ENCODE measurements around the gene CTAG2. TPM values are rescaled to one million over a fixed set of nuclear protein-coding genes. Genes with fewer than 3 reads are reported as not detected.

Gene CTAG2
- polyA plus RNA-seq, 1 donor from 2014 or later, result not detected

GRCh38 chrX:154605566-154605965 is 47.8 kb downstream of the CTAG2 start:
- Histone ChIP-seq H3F3A (ENCODE audit: insufficient read depth, low read length, poor library complexity, severe bottlenecking) (no peaks in the 10 kb centered on the region), H4K20me1 (ENCODE audit: insufficient read depth) (no peaks in the 10 kb centered on the region), H3K36me3 (ENCODE audit: insufficient read depth, low read length) (no peaks in the 10 kb centered on the region), H3K9me2 (ENCODE audit: insufficient read depth, low read length) (no peaks in the 10 kb centered on the region), H3K79me2 (replicated peaks; ENCODE audit: insufficient read depth, low read length) (no peaks in the 10 kb centered on the region), H3K9me3 (ENCODE audit: low read length) (no peaks in the 10 kb centered on the region), H3K9ac (ENCODE audit: low read length) (no peak overlapping the region), H3K27me3 (ENCODE audit: insufficient read depth, low read depth, low read length) (no peaks in the 10 kb centered on the region), H2AFZ (ENCODE audit: low read depth, low read length) (no peak overlapping the region), H3K27ac (ENCODE audit: low read length) (no peak overlapping the region), H3K4me2 (ENCODE audit: low read length) (no peak overlapping the region), H3K4me3 (ENCODE audit: low read length) (no peak overlapping the region)
- TF ChIP-seq MXI1 (conservative IDR thresholded peaks at IDR 0.05; ENCODE audit: poor library complexity, severe bottlenecking) (no peak), EZH2 (IDR thresholded peaks at IDR 0.05; ENCODE audit: borderline replicate concordance, insufficient read depth, low read length, poor library complexity, severe bottlenecking) (no peak), RAD21 (conservative IDR thresholded peaks at IDR 0.05) (no peak), SMC3 (conservative IDR thresholded peaks at IDR 0.05; ENCODE audit: poor library complexity) (no peak), POLR2AphosphoS5 (IDR thresholded peaks at IDR 0.05) (no peak), CTCF (IDR thresholded peaks at IDR 0.05; ENCODE audit: poor library complexity, severe bottlenecking) (no peak)

GRCh38 chrX:154603438-154604430 is 49.6 kb downstream of the CTAG2 start:
- Histone ChIP-seq H3K9me3 (ENCODE audit: low read length) (no peaks in the 10 kb centered on the region), H3K4me2 (ENCODE audit: low read length) (no peak overlapping the region)

More at GRCh38 chrX:154603438-154604430, 49.6 kb downstream of the CTAG2 start:
- H4K20me1 ChIP-seq (ENCODE audit: insufficient read depth), result no peaks in the 10 kb centered on the region
- no peak overlapping the region for H2AFZ ChIP-seq (ENCODE audit: low read depth, low read length)
- no peaks in the 10 kb centered on the region for H3K27me3 ChIP-seq (ENCODE audit: insufficient read depth, low read depth, low read length)
- H3K9ac ChIP-seq (ENCODE audit: low read length), result no peak overlapping the region
- no peak overlapping the region for H3K4me3 ChIP-seq (ENCODE audit: low read length)
- no peaks in the 10 kb centered on the region for H3K79me2 ChIP-seq (replicated peaks; ENCODE audit: insufficient read depth, low read length)
- H3K27ac ChIP-seq (ENCODE audit: low read length), result no peak overlapping the region
- no peak for TF ChIP-seq CTCF (IDR thresholded peaks at IDR 0.05; ENCODE audit: poor library complexity, severe bottlenecking)
- TF ChIP-seq MXI1 (conservative IDR thresholded peaks at IDR 0.05; ENCODE audit: poor library complexity, severe bottlenecking), result no peak
- no peak for TF ChIP-seq RAD21 (conservative IDR thresholded peaks at IDR 0.05)
- TF ChIP-seq REST (IDR thresholded peaks at IDR 0.05; ENCODE audit: borderline replicate concordance), result no peak
- no peak for TF ChIP-seq EP300 (conservative IDR thresholded peaks at IDR 0.05; ENCODE audit: poor library complexity, severe bottlenecking)
- no peak for TF ChIP-seq POLR2AphosphoS5 (IDR thresholded peaks at IDR 0.05)
- no peak for TF ChIP-seq SMC3 (conservative IDR thresholded peaks at IDR 0.05; ENCODE audit: poor library complexity)
- TF ChIP-seq TAF1 (IDR thresholded peaks at IDR 0.05; ENCODE audit: low read depth), result no peak
- no peak for TF ChIP-seq EZH2 (IDR thresholded peaks at IDR 0.05; ENCODE audit: borderline replicate concordance, insufficient read depth, low read length, poor library complexity, severe bottlenecking)
- no peaks in the 10 kb centered on the region for H3F3A ChIP-seq (ENCODE audit: insufficient read depth, low read length, poor library complexity, severe bottlenecking)
- no peaks in the 10 kb centered on the region for H3K36me3 ChIP-seq (ENCODE audit: insufficient read depth, low read length)
- no peaks in the 10 kb centered on the region for H3K9me2 ChIP-seq (ENCODE audit: insufficient read depth, low read length)
